Measurements from ENCODE around the gene FOXL2.
A peak's percentile ranks its signal among the peaks of the same experiment; 100 is the strongest.

Gene FOXL2

DNA sequence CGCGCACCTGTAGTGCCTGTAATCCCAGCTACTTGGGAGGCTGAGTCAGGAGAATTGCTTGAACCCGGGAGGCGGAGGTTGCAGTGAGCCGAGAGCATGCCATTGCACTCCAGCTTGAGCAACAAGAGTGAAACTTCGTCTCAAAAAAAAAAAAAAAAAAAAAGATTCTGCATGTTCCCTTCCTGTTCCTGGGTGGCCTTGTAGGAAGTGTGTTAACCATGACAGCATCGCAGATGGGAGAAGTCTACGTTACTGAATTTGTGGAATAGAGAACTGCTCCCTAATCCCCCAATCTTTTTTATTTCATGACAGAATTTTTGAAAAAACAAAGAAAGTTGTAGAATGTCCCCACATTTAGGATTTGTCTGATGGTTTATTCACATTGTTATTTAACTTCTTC, 45.4 kb downstream of the FOXL2 start:
- no peak for DNase-seq (ENCODE audit: extremely low read depth, low read depth)
- TF ChIP-seq, protein P1, sequence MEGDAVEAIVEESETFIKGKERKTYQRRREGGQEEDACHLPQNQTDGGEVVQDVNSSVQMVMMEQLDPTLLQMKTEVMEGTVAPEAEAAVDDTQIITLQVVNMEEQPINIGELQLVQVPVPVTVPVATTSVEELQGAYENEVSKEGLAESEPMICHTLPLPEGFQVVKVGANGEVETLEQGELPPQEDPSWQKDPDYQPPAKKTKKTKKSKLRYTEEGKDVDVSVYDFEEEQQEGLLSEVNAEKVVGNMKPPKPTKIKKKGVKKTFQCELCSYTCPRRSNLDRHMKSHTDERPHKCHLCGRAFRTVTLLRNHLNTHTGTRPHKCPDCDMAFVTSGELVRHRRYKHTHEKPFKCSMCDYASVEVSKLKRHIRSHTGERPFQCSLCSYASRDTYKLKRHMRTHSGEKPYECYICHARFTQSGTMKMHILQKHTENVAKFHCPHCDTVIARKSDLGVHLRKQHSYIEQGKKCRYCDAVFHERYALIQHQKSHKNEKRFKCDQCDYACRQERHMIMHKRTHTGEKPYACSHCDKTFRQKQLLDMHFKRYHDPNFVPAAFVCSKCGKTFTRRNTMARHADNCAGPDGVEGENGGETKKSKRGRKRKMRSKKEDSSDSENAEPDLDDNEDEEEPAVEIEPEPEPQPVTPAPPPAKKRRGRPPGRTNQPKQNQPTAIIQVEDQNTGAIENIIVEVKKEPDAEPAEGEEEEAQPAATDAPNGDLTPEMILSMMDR (IDR thresholded peaks at IDR 0.05; ENCODE audit: low read depth, low read length): no peak

DNA sequence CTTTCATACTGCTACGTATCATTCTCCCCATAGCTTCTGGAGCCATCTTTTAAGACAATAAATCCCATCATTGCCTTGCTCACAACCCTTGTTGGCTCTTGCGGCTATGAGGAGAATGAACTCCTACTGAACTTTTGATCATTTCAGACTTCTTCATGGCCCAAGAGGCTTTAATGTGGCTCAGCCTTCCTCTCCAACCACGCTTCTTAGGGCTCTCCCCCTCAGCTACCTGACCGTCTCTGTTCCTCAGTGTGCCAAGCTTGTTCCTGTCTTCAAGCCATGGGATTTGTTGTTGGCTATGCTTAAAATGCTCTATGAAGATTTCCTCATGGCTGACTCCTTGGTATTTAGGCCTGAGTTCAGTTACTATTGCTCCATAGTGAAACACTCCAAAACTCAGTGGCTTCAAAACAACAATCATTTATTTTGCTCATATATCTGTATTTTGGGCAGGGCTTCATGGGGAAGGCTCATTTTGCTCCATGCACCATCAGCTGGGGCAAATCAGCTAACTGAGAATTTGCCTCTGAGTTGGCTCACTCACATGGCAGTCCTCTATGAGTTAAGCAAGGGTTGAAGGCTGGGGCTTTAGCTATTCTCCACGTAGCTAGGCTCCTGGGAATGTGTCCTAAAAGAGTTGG, 47.5 kb downstream of the FOXL2 start:
- TF ChIP-seq, protein P1 (IDR thresholded peaks at IDR 0.05; ENCODE audit: low read depth, low read length): no peak
- no peak for DNase-seq (ENCODE audit: extremely low read depth, low read depth)

DNA sequence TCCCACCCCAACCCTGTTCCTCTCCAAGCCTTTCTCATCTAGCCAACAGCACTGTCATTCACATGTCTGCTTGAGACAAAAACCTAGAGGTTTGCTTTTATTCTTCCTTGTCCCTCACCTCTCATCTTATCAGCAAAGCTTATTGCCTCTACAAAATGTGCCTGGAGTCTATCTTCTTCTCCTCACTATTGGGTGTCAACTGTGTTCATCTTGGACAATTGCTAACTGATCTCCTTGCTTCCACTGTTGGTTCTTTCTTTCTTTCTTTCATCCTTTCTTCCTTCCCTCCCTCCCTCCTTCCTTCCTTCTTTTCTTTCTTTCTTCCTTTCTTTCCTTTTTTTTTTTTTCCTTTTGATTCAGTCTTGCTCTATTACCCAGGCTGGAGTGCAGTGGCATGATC, 48.2 kb downstream of the FOXL2 start:
- no peak for DNase-seq (ENCODE audit: extremely low read depth, low read depth)
- TF ChIP-seq, protein P1 (IDR thresholded peaks at IDR 0.05; ENCODE audit: low read depth, low read length): no peak

DNA sequence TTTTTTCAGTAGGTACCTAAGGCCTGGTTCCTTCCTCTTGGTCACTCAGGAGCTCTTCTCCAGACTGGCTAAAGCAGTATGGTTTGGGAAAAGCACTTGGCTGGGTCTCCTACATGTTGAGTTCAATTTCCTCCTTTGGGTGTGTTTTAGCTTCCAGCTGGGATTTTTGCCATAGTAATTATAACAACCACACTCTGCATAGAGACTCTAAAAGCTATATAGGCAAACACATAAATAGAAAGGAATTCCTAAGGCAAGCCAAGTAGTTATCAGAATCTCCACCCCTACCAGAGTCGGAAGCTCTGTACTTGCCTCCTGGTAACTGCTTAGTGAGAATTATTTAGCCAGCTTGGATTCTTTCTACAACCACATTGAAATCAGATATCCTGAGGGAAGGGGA, 48.6 kb downstream of the FOXL2 start:
- TF ChIP-seq, protein P1 (IDR thresholded peaks at IDR 0.05; ENCODE audit: low read depth, low read length): no peak
- peak; percentile 48 for DNase-seq (ENCODE audit: extremely low read depth, low read depth)
